Activated CD8-positive, alpha-beta memory T cell treated with anti-CD3 and anti-CD28 coated beads, Interleukin-2, amount 50 U/mL, for 1 hour (primary cell): Measurements from ENCODE around the gene TATDN3.
"Not testable (repeated sequence)": the region's sequence is repeated elsewhere in the genome, so short reads cannot be mapped to it uniquely, and the experiment has no call there.

Source experiments
- DNase-seq: peaks from one replicate; pipeline ENCODE4 v3.0.0-alpha.2; 2020; ENCODE audit errors: extremely low read depth

TATDN3 gene

GRCh38 chr1:212828395-212828794 is 36.7 kb downstream of the TATDN3 start:
- no peak for DNase-seq

GRCh38 chr1:212833211-212834207 is 41.8 kb downstream of the TATDN3 start:
- DNase-seq = not testable (repeated sequence)

GRCh38 chr1:212838145-212838544 is 46.5 kb downstream of the TATDN3 start:
- DNase-seq = no peak

GRCh38 chr1:212844521-212844920 is 52.8 kb downstream of the TATDN3 start:
- DNase-seq = not testable (repeated sequence)

- DNase-seq = no peak
These were observed 55.9 kb downstream of the TATDN3 start, which contains the start of gene SPATA45 for GRCh38 chr1:212847549-212847948. Gene SPATA45, minus strand, starts transcription at chr1:212847649. Its CDS starts 11,500 bp downstream, at chr1:212836149.

DNA sequence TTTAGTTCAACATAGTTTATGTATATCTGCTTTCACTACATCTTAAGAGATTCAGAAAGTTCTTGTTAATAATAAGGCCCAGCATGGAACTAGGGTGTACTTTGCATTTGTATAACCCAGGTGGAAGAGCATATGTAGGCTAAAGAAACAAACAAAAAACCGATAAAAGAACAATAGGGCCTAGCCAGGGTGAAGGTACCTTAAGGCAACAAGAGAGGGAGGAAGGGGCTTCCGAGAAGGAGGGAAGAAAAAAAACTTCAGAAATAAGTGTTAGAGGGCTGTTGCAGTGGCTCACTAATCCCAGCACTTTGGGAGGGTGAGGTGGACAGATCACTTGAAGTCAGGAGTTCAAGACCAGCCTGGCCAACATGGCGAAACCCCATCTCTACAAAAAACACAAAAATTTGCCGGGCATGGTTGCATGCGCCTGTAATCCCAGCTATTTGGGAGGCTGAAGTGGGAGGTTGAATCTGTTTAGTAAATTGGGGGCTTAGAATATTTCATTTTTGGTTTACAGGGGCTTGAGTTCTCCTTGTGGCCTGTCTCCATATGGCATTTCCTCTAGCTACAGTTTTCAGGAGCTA is 60.5 kb downstream of the TATDN3 start:
- DNase-seq = no peak

DNA sequence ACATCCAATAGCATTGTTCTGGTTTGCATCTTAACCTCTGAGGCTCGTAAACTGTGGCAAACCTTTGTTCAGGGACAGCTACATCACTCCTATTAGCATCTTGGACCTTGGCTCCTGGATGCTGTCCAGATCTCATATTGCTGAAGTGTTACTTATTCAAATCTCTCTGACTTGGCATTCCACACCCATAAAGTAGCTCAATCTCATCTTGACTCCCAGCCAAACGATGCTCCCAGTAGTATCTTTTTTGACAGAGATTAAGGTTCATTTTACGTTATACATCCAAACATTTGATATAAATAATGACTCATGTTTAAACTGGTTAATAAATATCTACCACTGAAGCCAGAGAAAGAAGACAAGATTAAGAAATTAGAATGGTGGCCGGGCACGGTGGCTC is 62.0 kb downstream of the TATDN3 start:
- DNase-seq = no peak

DNA sequence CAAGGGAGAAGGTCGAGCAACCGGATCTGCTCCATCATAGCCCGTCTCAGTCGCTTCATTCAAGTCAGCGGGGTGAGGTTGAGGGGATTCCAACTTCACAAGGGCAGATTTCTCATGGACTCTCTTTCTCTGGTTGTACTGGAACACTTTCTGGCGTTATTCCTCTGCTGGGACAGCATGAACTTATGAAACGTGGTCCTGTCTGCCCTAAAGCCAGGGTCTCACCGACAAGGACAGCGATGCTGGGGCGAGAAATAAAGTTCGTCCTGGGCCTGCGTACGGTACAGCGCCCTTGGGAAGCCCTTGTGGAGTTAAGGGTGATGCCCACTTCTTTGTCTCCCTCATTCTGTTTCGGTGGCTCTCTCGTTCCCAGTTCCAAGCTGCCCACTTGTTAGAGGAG is 65.1 kb downstream of the TATDN3 start:
- no peak for DNase-seq

GRCh38 chr1:212857992-212858460 is 66.3 kb downstream of the TATDN3 start, which contains the start of gene FLVCR1:
Gene FLVCR1, plus strand, starts transcription at chr1:212858275. Its CDS starts 178 bp downstream, at chr1:212858453.
- DNase-seq = peak; percentile 70

- no peak for DNase-seq
These were observed 67.0 kb downstream of the TATDN3 start for GRCh38 chr1:212858461-212859265.

GRCh38 chr1:212860713-212861581 is 69.3 kb downstream of the TATDN3 start:
- DNase-seq = no peak

GRCh38 chr1:212862111-212862690 is 70.5 kb downstream of the TATDN3 start:
- DNase-seq = no peak

- not testable (repeated sequence) for DNase-seq
These were observed 71.7 kb downstream of the TATDN3 start for GRCh38 chr1:212863345-212863744.

GRCh38 chr1:212864201-212864600 is 72.5 kb downstream of the TATDN3 start:
- no peak for DNase-seq
